Right lobe of liver (tissue), 6 donors: ENCODE measurements around the gene PDLIM5. TPM values are rescaled to one million over a fixed set of nuclear protein-coding genes. Genes with fewer than 3 reads are reported as not detected.

ENCODE experiments used
- ATAC-seq, 4 donors: fragments of 200-7000 bp; cut with Tn5 transposase; one replicate each; pipeline ENCODE4 v1.9.1; 2020; ENCODE audit warnings: mild to moderate bottlenecking in 4 of 4, moderate library complexity in 4 of 4
- DNase-seq, 3 donors: peaks; one replicate each; pipeline ENCODE4 v3.0.0-alpha.2; 2020
- H3K27ac ChIP-seq, 3 donors: fragments of 200-600 bp; one replicate each; pipeline ENCODE4 v1.8.0; 2022
- H3K27me3 ChIP-seq, 2 donors: fragments of 200-600 bp; one replicate each; pipeline ENCODE4 v1.8.0; 2022
- H3K36me3 ChIP-seq, 4 donors: fragments of 200-600 bp; sonication (generic) in 1 of 4; one replicate each; pipeline versions ENCODE4 v1.5.1 to v1.8.0; 2017 to 2022; ENCODE audit warnings: control low read depth in 1 of 4
- H3K4me1 ChIP-seq, 4 donors: fragments of 200-600 bp; sonication (generic) in 1 of 4; one replicate each; pipeline versions ENCODE4 v1.5.1 to v1.8.0; 2017 to 2022; ENCODE audit warnings: control low read depth in 1 of 4
- H3K4me3 ChIP-seq, 3 donors: fragments of 200-600 bp; one replicate each; pipeline ENCODE4 v1.8.0; 2022
- H3K9me3 ChIP-seq, 4 donors: fragments of 200-600 bp; sonication (generic) in 1 of 4; one replicate each; pipeline versions ENCODE4 v1.5.1 to v1.8.0; 2017 to 2022; ENCODE audit warnings: control low read depth in 1 of 4
- CTCF ChIP-seq, 4 donors: fragments of 200-600 bp in 3 of 4; fragments of 450-650 bp in 1 of 4; IDR thresholded peaks; one replicate each; pipeline versions ENCODE4 v1.5.1 to v1.8.0; 2016 to 2022; ENCODE audit warnings: antibody characterized with exemption in 4 of 4, mild to moderate bottlenecking in 2 of 4
- POLR2A ChIP-seq: fragments of 450-650 bp; IDR thresholded peaks from one replicate; pipeline ENCODE4 v1.6.1; 2017; ENCODE audit warnings: antibody characterized with exemption, mild to moderate bottlenecking
- WGBS: methylation state at CpG from one replicate; pipeline ENCODE4 v1.1.6; 2018; ENCODE audit warnings: low coverage, low lambda C conversion rate; ENCODE audit not compliant: insufficient coverage; ENCODE audit errors: missing lambda C conversion rate; 5-methylcytosine and 5-hydroxymethylcytosine counted together
- intact Hi-C, 2 donors: fragments of 100-400 bp; cut with DNase I; formaldehyde crosslinking; loops; one replicate each; pipeline versions ENCODE4 v1.11.2 to v1.14.1; 2022
- total RNA-seq, 6 experiments: library from RNA; depleted of rRNA in 2 of 6; stranded (reverse); fragments of >200 nt in 2 of 6; fragmentation: NEBNext Ultra II Directional in 3 of 6; extraction: Animal tissue kit (Norgen Biotek cat#: 25700) in 3 of 6; gene quantifications; one replicate each; pipeline versions ENCODE4 v1.1.0 to v1.2.4, GENCODE V29; 2016 to 2023
- donor health status: DM: no; HTN: yes; CAD: no.
- donor health status: DM: no; HTN: no; CAD: no.
- donor health status: DM: no; HTN: no; CAD: no.
- donor health status: DM: no; HTN: yes; CAD: no.
- donor health status: DM: no; HTN: yes; CAD: no.

Gene PDLIM5
- total RNA-seq, 6 experiments from 2014 or later: 71.9 to 135 (median 101) TPM

GRCh38 chr4:94649381-94650133, 197.8 kb downstream of the PDLIM5 start:
- peak in 3 of 4 donors; percentile 29 to 47 (median 39) for ATAC-seq
- 86% methylated on average over 1 of the region's 1 CpG for WGBS

GRCh38 chr4:94650134-94650495, 198.4 kb downstream of the PDLIM5 start:
- no peak overlapping the region for H3K4me3 ChIP-seq
- ATAC-seq: peak; percentile 49 to 76 (median 58)
- peak overlapping the region; percentile 11 to 78 (median 56) for H3K27ac ChIP-seq
- TF ChIP-seq POLR2A (no peak), CTCF (IDR thresholded peaks at IDR 0.05) (no peak)
- H3K4me1 ChIP-seq: peaks cover 0 to 59% (median 13%) of the 10 kb centered on the region in 4 donors
- 12% methylated on average over 5 of the region's 5 CpGs for WGBS
- intact Hi-C loops: no loop called here
- H3K36me3 ChIP-seq: peaks cover 0 to 7% (median 2%) of the 10 kb centered on the region in 4 donors
- H3K27me3 ChIP-seq: no peaks in the 10 kb centered on the region
- no peak for DNase-seq
- no peaks in the 10 kb centered on the region for H3K9me3 ChIP-seq

More at GRCh38 chr4:94649381-94650133, 197.8 kb downstream of the PDLIM5 start:
- peaks cover 0 to 59% (median 13%) of the 10 kb centered on the region in 4 donors for H3K4me1 ChIP-seq
- H3K36me3 ChIP-seq: peaks cover 0 to 4% (median under 1%) of the 10 kb centered on the region in 4 donors
- no peaks in the 10 kb centered on the region for H3K27me3 ChIP-seq
- no peaks in the 10 kb centered on the region for H3K9me3 ChIP-seq
- no peak for TF ChIP-seq CTCF (IDR thresholded peaks at IDR 0.05)
- no peak for TF ChIP-seq POLR2A
- H3K4me3 ChIP-seq: no peak overlapping the region
- intact Hi-C loops: no loop called here
- H3K27ac ChIP-seq: peak overlapping the region; percentile 11 to 78 (median 56)
- DNase-seq: no peak

- peaks cover 0 to 7% (median 2%) of the 10 kb centered on the region in 4 donors for H3K36me3 ChIP-seq
- peaks cover 0 to 59% (median 13%) of the 10 kb centered on the region in 4 donors for H3K4me1 ChIP-seq
- intact Hi-C loops: no loop called here
- H3K27me3 ChIP-seq: no peaks in the 10 kb centered on the region
- peak; percentile 86 to 95 (median 90) for ATAC-seq
- no peaks in the 10 kb centered on the region for H3K9me3 ChIP-seq
- no peak overlapping the region for H3K4me3 ChIP-seq
- DNase-seq: peak in 1 of 3 donors; percentile 61
- 24% methylated on average over 3 of the region's 3 CpGs for WGBS
- no peak for TF ChIP-seq CTCF (IDR thresholded peaks at IDR 0.05)
- no peak for TF ChIP-seq POLR2A
- peak overlapping the region in 2 of 3 donors; percentile 56 to 78 for H3K27ac ChIP-seq
These were observed 198.9 kb downstream of the PDLIM5 start for GRCh38 chr4:94650690-94651089.

GRCh38 chr4:94653095-94653649, 201.4 kb downstream of the PDLIM5 start:
- intact Hi-C loops: no loop called here
- Histone ChIP-seq H3K4me1 (peaks cover 0 to 46% (median 13%) of the 10 kb centered on the region in 4 donors), H3K4me3 (no peak overlapping the region), H3K9me3 (no peaks in the 10 kb centered on the region), H3K36me3 (peaks cover 0 to 14% (median 6%) of the 10 kb centered on the region in 4 donors), H3K27ac (peak overlapping the region in 1 of 3 donors; percentile 27), H3K27me3 (no peaks in the 10 kb centered on the region)
- DNase-seq (no peak), ATAC-seq (no peak)
- 67% methylated on average over 3 of the region's 3 CpGs for WGBS
- no peak for TF ChIP-seq CTCF (IDR thresholded peaks at IDR 0.05)
